ENCODE results near the gene OBI1.

The OBI1 gene

GRCh38 chr13:78596736-78597601 lies 62.0 kb downstream of the OBI1 start:
- H3K4me1 ChIP-seq (ENCODE audit: control insufficient read depth, low read length), result no peaks in the 10 kb centered on the region
- no peaks in the 10 kb centered on the region for H3K9me2 ChIP-seq (replicated peaks; ENCODE audit: control insufficient read depth, low read length)
- H3K27me3 ChIP-seq (ENCODE audit: control insufficient read depth, low read length), result peaks cover 20% of the 10 kb centered on the region
- no peaks in the 10 kb centered on the region for H4K20me1 ChIP-seq (ENCODE audit: control insufficient read depth, insufficient read depth, low read depth, low read length)
- H3K4me3 ChIP-seq (ENCODE audit: low read length), result no peak overlapping the region
- no peaks in the 10 kb centered on the region for H3K36me3 ChIP-seq (ENCODE audit: control insufficient read depth, low read length)
- H3K4me2 ChIP-seq (ENCODE audit: low read length), result no peak overlapping the region
- H3K27ac ChIP-seq (ENCODE audit: low read depth, low read length), result no peak overlapping the region
- no peak for TF ChIP-seq EZH2phosphoT487 (IDR thresholded peaks at IDR 0.05; ENCODE audit: borderline replicate concordance, low read length)
- no peak for TF ChIP-seq CTCF (IDR thresholded peaks at IDR 0.05; ENCODE audit: low read depth, low read length, poor library complexity, severe bottlenecking)
- peaks cover 3% of the 10 kb centered on the region; the same call in 1 of the 2 replicates for H3K9me3 ChIP-seq (ENCODE audit: control insufficient read depth, insufficient read depth, low read length)
- no peaks in the 10 kb centered on the region for H3K79me2 ChIP-seq (ENCODE audit: control insufficient read depth, low read length)
- no peaks in the 10 kb centered on the region for H3F3A ChIP-seq (ENCODE audit: control insufficient read depth, insufficient read depth)

GRCh38 chr13:78596399-78596735 lies 62.6 kb downstream of the OBI1 start:
- H3K4me2 ChIP-seq (ENCODE audit: low read length), result no peak overlapping the region
- peaks cover 20% of the 10 kb centered on the region for H3K27me3 ChIP-seq (ENCODE audit: control insufficient read depth, low read length)
- peaks cover under 1% of the 10 kb centered on the region; the same call in 1 of the 2 replicates for H3K9me3 ChIP-seq (ENCODE audit: control insufficient read depth, insufficient read depth, low read length)
- no peak overlapping the region for H3K27ac ChIP-seq (ENCODE audit: low read depth, low read length)
- H3F3A ChIP-seq (ENCODE audit: control insufficient read depth, insufficient read depth), result no peaks in the 10 kb centered on the region
- H3K36me3 ChIP-seq (ENCODE audit: control insufficient read depth, low read length), result no peaks in the 10 kb centered on the region
- H3K9me2 ChIP-seq (replicated peaks; ENCODE audit: control insufficient read depth, low read length), result no peaks in the 10 kb centered on the region
- no peaks in the 10 kb centered on the region for H3K4me1 ChIP-seq (ENCODE audit: control insufficient read depth, low read length)
- H3K4me3 ChIP-seq (ENCODE audit: low read length), result no peak overlapping the region
- no peak for TF ChIP-seq EZH2phosphoT487 (IDR thresholded peaks at IDR 0.05; ENCODE audit: borderline replicate concordance, low read length)
- TF ChIP-seq CTCF (IDR thresholded peaks at IDR 0.05; ENCODE audit: low read depth, low read length, poor library complexity, severe bottlenecking), result no peak
- H4K20me1 ChIP-seq (ENCODE audit: control insufficient read depth, insufficient read depth, low read depth, low read length), result no peaks in the 10 kb centered on the region
- no peaks in the 10 kb centered on the region for H3K79me2 ChIP-seq (ENCODE audit: control insufficient read depth, low read length)

- no peak for TF ChIP-seq CTCF (IDR thresholded peaks at IDR 0.05; ENCODE audit: low read depth, low read length, poor library complexity, severe bottlenecking)
- no peak for TF ChIP-seq EZH2phosphoT487 (IDR thresholded peaks at IDR 0.05; ENCODE audit: borderline replicate concordance, low read length)
- Histone ChIP-seq H3K4me3 (ENCODE audit: low read length) (no peak overlapping the region), H3K27ac (ENCODE audit: low read depth, low read length) (no peak overlapping the region), H4K20me1 (ENCODE audit: control insufficient read depth, insufficient read depth, low read depth, low read length) (no peaks in the 10 kb centered on the region), H3K27me3 (ENCODE audit: control insufficient read depth, low read length) (peaks cover 20% of the 10 kb centered on the region), H3K9me2 (replicated peaks; ENCODE audit: control insufficient read depth, low read length) (no peaks in the 10 kb centered on the region), H3K4me1 (ENCODE audit: control insufficient read depth, low read length) (no peaks in the 10 kb centered on the region), H3F3A (ENCODE audit: control insufficient read depth, insufficient read depth) (no peaks in the 10 kb centered on the region), H3K4me2 (ENCODE audit: low read length) (no peak overlapping the region), H3K9me3 (ENCODE audit: control insufficient read depth, insufficient read depth, low read length) (no peaks in the 10 kb centered on the region), H3K79me2 (ENCODE audit: control insufficient read depth, low read length) (no peaks in the 10 kb centered on the region), H3K36me3 (ENCODE audit: control insufficient read depth, low read length) (no peaks in the 10 kb centered on the region)
Measured at GRCh38 chr13:78595495-78596398, 63.2 kb downstream of the OBI1 start.

All from DOHH2 (cell line).